Measurements from ENCODE around the gene ASCC3.

Gene ASCC3

GRCh38 chr6:100730001-100730980 is 150.8 kb downstream of the ASCC3 start:
- in situ Hi-C loops (cut with MboI; ENCODE audit: low sequenced_read_pairs) = no loop called here

- in situ Hi-C loops (cut with MboI; ENCODE audit: low sequenced_read_pairs) = no loop called here
These were observed 154.5 kb downstream of the ASCC3 start for GRCh38 chr6:100726666-100727065.

- in situ Hi-C loops (cut with MboI; ENCODE audit: low sequenced_read_pairs) = no loop called here
These were observed 156.4 kb downstream of the ASCC3 start for GRCh38 chr6:100724696-100725095.

- in situ Hi-C loops (cut with MboI; ENCODE audit: low sequenced_read_pairs) = no loop called here
These were observed 156.9 kb downstream of the ASCC3 start for GRCh38 chr6:100724222-100724621.

GRCh38 chr6:100721256-100721655 is 159.9 kb downstream of the ASCC3 start:
- in situ Hi-C loops (cut with MboI; ENCODE audit: low sequenced_read_pairs) = no loop called here

GRCh38 chr6:100719883-100720682 is 161.0 kb downstream of the ASCC3 start:
- in situ Hi-C loops (cut with MboI; ENCODE audit: low sequenced_read_pairs) = no loop called here

- in situ Hi-C loops (cut with MboI; ENCODE audit: low sequenced_read_pairs) = no loop called here
These were observed 168.1 kb downstream of the ASCC3 start for GRCh38 chr6:100712997-100713396.

GRCh38 chr6:100706491-100706890 is 174.6 kb downstream of the ASCC3 start:
- in situ Hi-C loops (cut with MboI; ENCODE audit: low sequenced_read_pairs) = no loop called here

- in situ Hi-C loops (cut with MboI; ENCODE audit: low sequenced_read_pairs) = no loop called here
These were observed 176.2 kb downstream of the ASCC3 start for GRCh38 chr6:100704961-100705360.

- in situ Hi-C loops (cut with MboI; ENCODE audit: low sequenced_read_pairs) = no loop called here
These were observed 179.4 kb downstream of the ASCC3 start for GRCh38 chr6:100701728-100702127.

- in situ Hi-C loops (cut with MboI; ENCODE audit: low sequenced_read_pairs) = no loop called here
These were observed 181.1 kb downstream of the ASCC3 start for GRCh38 chr6:100700009-100700408.

GRCh38 chr6:100695445-100695844 is 185.7 kb downstream of the ASCC3 start:
- in situ Hi-C loops (cut with MboI; ENCODE audit: low sequenced_read_pairs) = no loop called here

GRCh38 chr6:100693249-100693927 is 187.7 kb downstream of the ASCC3 start:
- in situ Hi-C loops (cut with MboI; ENCODE audit: low sequenced_read_pairs) = no loop called here

GRCh38 chr6:100691972-100692371 is 189.2 kb downstream of the ASCC3 start:
- in situ Hi-C loops (cut with MboI; ENCODE audit: low sequenced_read_pairs) = no loop called here

- in situ Hi-C loops (cut with MboI; ENCODE audit: low sequenced_read_pairs) = no loop called here
These were observed 194.9 kb downstream of the ASCC3 start for GRCh38 chr6:100686216-100686615.

- in situ Hi-C loops (cut with MboI; ENCODE audit: low sequenced_read_pairs) = no loop called here
These were observed 195.4 kb downstream of the ASCC3 start for GRCh38 chr6:100685747-100686146.

GRCh38 chr6:100680163-100680562 is 201.0 kb downstream of the ASCC3 start:
- in situ Hi-C loops (cut with MboI; ENCODE audit: low sequenced_read_pairs) = no loop called here

- in situ Hi-C loops (cut with MboI; ENCODE audit: low sequenced_read_pairs) = no loop called here
These were observed 203.1 kb downstream of the ASCC3 start for GRCh38 chr6:100678027-100678426.

GRCh38 chr6:100677240-100677639 is 203.9 kb downstream of the ASCC3 start:
- in situ Hi-C loops (cut with MboI; ENCODE audit: low sequenced_read_pairs) = no loop called here

- in situ Hi-C loops (cut with MboI; ENCODE audit: low sequenced_read_pairs) = loop anchor here (25.0 kb wide), 1 partner anchor 561 kb away; no protein-coding TSS in a partner anchor
These were observed 207.5 kb downstream of the ASCC3 start for GRCh38 chr6:100673641-100674040.

- in situ Hi-C loops (cut with MboI; ENCODE audit: low sequenced_read_pairs) = loop anchor here (25.0 kb wide), 1 partner anchor 559 kb away; no protein-coding TSS in a partner anchor
These were observed 209.4 kb downstream of the ASCC3 start for GRCh38 chr6:100671740-100672139.

Measured in HL-60/S4 (cell line).